EH (cell line): ENCODE results near the gene ARHGAP6.
A peak's percentile ranks its signal among the peaks of the same experiment; 100 is the strongest.

ENCODE experiments used
- DNase-seq: peaks from one replicate; pipeline ENCODE4 v3.0.0-alpha.2; 2015; ENCODE audit warnings: low read depth

ARHGAP6 gene

DNA sequence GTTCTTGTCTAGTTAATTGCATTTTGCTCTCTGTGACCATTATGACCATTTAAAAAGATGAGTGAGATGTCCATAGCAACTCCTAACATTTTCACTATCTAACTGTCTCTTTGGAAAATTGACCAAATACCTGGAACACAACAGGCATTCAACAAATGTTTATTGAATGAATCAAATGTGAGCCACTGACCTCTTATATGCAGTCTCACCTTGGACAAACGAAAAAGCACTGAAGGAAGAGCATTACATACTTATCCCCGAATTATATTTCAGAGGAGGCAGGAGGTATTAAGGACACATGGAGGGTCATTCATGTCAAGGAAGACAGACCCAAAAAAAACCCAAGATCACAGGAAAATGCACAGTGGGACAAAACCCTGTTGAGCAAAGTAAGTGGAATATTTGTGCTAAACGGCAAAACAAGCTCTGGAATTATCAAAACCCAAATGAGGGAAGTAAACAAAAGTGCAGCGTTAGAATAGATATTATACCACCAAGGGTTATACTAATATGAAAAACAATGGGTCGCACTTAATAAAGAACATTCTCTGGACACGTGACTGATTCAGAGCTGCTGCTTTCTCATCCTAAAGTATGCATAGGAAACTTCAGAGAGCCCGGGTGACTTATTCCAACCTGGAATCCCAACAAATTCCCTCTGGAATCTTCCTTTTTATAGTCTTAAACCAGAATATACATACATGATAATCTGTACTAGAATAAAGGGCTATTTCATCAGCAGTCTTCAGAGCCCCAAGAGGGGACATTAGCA lies 240.6 kb downstream of the ARHGAP6 start:
- no peak for DNase-seq

DNA sequence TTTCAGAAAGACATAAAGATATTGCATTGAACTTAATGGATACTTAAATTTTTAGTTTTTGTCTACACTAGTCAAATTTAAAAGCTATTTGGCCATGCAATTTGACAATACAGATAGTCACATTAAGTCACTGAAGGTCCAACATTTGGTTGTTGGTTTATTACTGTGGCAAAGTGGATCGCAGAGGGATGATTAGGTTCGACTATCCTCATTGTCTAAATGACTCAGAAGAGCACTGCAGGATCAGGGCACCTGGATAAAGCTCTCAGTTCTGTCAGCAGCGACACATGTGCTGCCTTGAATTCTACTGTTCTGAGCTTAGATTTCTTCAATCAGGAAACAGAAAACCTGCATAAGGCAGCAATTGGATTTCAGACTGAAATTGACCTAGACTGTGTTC lies 241.8 kb downstream of the ARHGAP6 start:
- DNase-seq: no peak

DNA sequence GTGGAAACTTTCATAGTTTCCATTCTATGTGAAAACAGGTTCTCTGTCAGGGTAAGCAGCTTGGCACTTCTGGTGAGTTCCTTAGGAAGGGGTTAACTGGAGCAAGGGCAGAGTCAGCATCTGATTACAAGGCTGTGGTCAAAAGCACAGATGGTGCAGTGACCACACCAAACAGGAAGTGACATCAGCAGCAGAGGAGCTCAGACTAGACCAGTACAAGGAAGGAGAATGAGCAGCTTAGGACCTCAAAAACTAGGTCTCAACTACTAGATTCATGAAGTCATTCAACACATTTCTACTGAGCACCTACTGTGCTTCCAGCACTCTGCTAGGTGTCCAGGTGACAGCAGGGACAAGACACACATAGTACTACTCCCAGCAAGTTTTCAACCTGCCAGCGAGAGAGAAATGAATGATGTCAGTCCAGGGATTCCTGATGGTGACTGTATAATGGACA lies 242.3 kb downstream of the ARHGAP6 start:
- peak; percentile 79 for DNase-seq

DNA sequence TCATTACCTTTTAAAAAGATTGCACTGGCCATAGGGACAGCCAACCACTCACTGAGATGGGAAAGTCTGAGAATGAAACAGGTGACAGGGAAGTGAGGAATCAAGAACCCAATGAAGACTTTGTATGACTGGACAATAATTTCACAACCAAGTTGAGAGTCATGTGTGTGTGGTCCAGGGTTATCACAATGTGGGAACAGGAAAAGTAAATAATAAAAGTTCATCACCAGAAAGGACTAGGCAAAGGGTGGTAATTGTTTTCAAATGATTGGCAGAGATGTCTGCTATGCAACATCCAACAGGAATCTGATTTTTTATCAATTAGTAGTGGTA lies 243.2 kb downstream of the ARHGAP6 start:
- DNase-seq: no peak

DNA sequence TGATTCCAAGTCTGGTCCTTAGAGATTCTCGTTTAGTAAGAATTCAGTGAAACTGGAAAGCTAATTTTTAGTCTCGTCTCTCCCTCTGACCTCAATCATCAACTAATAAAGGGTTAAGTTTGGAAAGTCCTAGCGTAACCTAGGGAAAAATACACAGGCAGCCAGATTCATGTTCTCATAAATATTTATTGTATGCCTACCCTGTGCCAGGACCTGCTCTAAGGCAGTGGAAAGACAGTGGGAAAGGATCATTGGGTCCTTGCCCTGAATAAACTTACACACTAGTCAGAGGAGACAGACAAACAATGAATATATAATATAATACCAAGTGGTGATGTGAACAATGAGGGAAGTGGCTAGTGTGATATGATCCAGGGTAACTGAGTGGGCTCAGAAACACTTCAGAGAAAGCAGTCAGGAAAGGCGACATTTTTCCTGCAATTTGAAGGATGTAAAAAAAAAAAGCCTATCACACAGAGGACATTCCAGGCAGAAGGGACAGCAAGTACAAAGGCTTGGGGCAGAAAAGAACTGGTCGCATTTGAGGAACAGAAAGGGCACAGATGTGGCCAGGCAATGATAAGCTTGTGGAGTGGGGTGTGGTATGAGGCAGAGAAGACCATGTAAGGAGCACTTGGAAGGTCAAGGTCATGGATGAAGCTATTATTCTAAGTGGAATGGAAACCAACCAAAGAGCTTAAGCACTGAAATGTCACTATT lies 243.8 kb downstream of the ARHGAP6 start:
- DNase-seq: no peak

DNA sequence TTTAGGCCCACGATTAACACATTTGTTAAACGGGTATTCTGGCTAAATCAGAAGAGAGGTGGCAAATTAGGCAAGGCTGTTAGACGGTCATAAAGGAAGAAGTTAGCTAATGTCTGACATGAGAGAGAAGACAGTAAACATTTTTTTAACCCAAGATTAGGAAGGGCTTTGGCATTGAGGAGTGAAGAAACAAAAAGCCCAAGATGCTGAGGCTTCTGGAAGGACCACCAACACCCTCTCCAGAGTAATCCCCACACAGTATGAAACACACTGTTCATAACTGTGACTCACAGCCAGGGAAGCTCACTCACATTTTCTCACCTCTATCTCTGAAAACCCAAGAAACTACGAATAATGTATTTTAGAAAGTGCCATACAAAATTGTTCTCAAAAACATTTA lies 244.9 kb downstream of the ARHGAP6 start:
- DNase-seq: no peak

DNA sequence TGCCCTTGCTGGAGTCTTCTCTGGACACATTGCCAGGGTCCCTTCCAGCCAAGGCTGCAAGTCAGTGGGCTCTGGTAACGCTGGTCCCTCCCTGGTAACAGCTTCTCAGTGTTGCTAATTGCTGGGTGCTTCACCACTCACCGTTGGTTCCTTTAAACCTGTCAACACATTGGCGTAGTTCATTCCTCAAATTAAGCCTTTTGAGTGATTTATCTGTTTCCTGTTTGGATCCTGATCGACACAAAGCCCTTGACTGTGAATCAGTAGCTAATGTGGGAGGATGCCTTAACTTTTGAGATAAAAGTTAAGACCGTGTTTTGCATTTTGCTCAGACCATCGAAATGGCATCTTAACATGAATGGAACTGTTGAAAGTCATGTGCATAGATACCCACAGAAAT lies 246.6 kb downstream of the ARHGAP6 start:
- no peak for DNase-seq

DNA sequence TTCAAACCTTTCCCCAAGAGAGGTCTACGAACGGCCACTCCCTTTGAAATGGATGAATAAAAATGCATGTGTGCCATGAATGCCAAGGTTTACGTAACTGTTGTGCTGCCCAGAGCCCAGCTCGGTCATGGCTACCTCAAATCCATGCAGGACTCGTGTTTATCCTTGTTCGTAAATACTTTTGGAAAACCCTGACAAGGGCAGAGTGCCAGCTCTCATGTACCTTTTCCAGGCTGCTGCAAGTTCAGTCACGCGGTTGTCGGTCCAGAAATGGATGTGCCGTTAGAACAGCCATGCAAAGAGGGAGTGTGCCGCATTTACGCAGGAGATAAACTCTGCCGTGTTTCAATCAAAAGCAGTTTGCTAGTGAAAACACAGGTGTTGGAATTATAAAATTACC lies 249.1 kb downstream of the ARHGAP6 start:
- no peak for DNase-seq

DNA sequence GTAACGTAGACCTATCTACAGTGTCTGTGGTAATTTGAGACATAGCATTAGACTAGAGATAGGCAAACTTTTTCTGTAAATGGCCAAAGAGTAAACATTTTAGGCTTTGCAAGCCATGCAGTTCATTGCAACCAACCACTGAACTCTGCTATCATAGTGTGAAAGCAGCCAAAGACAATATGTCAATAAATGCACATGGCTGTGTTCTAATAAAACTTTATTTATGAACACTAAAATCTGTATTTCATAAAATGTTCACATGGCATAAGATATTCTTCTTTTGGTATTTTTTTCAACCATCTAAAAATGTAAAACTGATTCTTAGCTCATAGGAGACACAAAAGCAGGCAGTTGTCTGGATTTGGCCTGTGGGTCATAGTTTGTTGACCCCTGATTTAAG lies 251.6 kb downstream of the ARHGAP6 start:
- DNase-seq: no peak

DNA sequence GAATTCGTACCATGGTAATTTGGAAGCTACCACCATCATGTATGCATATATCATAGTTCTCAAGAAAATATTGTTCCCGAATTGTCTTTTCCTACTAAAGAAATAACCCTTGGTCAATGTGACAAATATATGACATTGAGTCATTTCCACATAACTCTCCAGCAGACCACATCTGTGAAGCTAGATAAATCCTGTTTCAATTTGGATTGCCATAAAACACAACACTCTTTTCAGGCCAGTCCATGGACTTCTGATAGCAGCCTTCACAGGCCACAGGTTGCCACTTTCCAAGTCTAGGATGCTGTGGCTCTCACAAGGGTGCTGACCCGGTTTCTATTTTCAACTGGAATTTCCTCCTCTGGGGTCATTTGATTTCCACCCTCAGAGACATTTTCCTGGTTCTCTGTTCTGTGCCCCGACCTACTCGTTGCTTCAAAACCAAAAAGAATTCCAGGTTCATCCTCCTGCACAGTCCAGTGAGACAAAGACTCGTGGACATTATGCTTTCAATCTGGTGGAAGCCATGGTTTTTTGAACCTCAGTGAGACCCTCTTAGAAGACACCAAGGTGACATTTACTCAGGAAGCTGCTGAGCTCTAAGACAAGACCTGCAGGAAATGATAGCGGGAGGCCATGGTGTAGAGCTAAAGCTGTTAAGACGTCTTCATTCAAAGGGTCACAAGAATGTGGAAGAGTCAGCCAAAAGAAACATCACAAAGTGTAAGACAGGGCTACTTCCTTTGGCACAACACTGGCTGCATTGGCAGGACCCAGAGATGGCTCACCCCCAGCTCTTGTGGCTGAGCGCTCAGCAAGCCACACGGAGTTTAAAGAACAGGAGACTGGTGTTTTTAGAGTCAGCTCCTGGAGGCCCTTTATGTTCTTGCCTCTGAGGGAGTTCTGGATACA lies 252.8 kb downstream of the ARHGAP6 start:
- peak; percentile 32 for DNase-seq

DNA sequence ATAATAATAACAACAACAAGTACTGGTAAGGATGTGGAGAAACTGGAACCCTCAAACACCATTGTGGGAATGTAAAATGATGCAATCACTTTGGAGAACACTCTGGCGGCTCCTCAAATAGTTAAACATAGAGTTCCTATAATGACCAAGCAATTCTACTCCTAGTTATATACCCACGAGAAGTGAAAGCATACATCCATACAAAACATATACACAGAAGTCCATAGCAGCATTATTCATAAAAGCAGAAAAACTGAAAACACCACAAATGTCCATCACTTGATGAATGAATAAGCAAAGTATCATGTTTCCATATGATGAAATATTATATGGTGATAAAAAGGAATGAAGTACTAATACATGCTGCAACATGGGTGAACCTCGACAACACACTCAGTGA lies 255.8 kb downstream of the ARHGAP6 start:
- DNase-seq: no peak

DNA sequence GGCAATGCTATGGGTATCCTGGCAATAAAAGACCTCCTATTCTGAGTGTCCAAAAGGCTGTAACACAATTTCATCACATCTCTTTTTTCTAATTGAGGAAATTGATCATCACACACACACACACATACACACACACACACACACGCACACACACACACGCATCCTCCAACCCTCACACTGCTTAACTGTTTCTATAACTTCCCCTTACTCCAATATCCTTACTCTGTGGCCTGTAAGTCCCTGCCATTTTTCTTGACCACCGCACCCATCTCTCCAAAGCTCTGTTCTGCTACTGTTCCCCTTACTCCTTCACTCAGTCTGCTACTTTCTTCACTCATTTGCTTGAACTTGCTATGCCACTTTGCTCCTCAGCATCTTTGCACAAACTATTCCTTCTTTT lies 256.9 kb downstream of the ARHGAP6 start:
- no peak for DNase-seq

DNA sequence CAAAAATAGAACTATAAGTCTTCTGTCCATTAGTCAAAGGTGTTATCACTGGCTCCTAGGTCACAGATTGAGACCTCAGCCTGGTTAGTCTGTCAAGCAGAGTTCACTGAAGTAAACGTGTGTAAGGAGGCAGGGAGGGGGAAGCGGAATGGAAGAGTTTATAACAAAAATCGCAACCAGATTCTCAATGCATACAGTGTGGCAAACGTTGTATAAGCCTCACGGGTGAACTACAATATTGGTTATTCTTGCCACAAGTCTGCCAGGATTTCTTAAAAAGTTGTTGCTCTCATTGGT lies 257.7 kb downstream of the ARHGAP6 start:
- DNase-seq: no peak

DNA sequence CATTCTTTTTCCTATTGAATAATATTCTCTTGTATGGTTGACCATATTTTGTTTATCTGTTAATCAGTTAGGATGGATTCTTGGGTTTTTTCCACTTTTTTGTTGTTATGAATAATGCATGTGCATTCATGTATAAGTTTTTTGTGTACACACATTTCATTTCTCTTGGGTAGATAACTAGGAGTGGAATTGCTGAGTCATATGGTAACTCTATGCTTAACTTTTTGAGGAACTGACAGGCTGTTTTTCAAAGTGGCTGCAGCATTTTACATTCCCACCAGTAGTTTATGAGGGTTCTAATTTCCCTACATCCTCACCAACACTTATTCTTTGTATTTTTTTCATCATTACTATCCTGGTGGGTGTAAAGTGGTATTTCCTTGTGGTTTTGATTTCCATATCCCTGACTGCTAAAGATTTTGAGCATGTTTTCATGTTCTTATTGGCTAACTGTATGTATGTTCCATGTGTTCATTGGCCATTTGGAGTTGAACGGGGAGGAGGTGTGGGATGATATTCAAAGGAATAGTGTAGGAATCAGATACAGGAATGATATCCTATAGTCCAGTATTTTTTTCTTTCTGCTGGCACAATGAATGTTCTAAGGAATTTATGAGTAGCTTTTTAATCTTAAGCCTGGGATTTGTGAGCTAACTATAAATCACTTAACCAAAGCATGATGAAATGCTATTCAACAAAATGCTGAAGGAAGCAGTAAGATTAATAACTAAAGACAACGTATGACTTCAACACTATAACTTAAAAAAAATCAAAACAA lies 258.2 kb downstream of the ARHGAP6 start:
- peak; percentile 44 for DNase-seq

DNA sequence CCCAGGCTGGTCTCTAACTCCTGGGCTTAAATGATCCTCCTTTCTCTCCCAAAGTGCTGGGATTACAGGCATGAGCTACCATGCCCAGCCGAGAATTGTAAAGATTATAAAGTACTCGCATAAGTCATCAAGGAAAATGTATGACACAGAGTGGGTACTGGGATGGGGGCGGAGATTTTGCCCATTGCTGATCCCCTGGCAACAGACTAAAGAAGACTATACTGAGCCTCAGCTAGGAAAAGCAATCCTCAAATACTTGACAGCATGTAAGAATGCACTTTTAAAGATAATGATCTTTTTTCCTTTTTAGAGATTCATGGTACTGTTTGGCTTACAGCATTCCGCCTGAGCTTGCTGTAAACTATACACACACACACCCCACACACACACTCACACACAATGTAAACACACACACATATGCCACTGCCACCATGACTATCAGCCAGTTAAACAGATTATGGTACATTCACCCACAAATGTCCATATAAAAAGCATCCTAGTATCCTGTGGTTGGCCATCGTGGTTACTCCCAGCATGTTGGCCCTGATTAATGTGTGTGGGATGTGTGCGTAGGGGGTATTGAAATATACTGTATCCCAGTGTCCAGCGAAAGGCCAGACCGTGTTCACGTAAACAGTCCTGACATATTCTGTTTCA lies 259.5 kb downstream of the ARHGAP6 start:
- peak; percentile 71 for DNase-seq

DNA sequence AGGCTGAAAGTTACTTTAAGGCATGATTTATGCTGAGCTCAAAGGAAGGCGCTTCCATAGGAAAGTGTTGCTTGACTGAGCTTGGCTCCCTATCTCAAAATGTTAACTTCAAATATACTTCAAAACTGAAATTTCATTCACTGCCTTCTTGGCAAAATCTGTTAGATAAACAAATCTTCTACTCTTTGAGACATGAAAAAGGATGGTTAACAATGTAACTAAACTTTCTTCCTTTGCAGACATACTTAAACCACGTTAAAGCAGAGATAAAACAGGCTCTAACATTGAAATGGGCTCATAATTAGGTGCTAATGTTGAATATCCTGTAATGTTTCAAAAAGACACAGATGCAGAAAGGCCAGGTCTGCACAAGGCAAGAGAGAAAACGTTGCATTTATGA lies 262.1 kb downstream of the ARHGAP6 start:
- no peak for DNase-seq

DNA sequence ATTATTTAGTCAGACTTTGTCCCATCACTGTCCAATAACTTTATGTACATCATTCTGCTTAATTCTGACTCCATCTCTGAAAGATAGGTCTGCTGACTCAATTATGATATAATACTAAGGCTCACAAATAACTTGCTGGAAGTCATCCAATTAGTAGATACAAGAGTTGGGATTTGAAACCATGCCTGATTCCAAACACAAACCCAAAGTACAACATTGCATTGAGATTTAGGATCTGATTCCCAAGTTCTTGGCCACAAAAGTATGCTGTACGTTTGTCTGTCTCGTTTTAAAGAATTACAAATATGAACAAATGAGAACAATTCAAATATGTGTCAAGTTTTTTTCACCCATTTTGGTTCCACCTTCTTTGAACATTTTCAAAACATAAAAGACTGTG lies 263.8 kb downstream of the ARHGAP6 start:
- DNase-seq: no peak

DNA sequence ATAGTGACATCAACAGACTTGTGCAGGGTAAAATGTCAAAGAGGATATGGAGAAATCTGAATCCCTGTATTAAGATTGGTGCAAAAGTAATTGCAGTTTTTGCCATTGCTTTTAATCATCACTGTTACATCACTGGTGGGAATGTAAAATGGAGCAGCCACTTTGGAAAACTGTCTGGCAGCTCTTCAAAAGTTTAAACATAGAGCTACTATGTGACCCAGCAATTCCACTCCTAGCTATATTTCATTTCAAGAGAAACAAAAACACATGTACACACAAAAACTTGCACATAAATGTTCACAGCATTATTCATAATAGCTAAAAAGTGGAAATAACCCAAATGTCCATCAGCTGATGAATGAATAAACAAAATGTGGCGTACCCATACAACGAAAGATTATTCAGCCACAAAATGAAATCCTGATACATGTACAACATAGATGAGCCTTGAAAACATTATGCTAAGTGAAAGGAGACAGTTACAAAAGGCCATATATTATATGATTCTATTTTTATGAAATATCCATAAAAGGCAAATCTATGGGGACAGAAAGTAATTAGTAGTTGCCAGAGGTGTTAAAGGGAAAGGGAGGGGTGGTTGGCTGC lies 266.1 kb downstream of the ARHGAP6 start:
- DNase-seq: no peak

DNA sequence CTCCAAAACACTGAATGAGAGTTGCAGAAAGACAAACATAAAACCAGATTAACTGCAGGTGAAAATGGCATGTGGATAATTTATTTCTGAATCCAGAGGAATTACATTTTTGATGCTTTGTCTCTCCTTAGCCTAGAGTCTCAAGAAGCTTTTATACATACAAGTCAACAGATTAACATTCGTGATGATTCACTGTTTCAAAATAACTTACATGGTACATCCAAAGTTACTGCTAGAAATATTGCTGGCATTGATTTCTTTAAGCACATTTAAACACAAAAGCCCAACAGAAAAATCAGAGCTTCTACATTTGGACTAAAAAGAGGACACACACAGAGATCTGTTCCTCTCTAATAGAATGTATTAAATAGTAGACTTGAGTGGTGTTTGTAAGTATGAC lies 266.9 kb downstream of the ARHGAP6 start:
- DNase-seq: no peak

DNA sequence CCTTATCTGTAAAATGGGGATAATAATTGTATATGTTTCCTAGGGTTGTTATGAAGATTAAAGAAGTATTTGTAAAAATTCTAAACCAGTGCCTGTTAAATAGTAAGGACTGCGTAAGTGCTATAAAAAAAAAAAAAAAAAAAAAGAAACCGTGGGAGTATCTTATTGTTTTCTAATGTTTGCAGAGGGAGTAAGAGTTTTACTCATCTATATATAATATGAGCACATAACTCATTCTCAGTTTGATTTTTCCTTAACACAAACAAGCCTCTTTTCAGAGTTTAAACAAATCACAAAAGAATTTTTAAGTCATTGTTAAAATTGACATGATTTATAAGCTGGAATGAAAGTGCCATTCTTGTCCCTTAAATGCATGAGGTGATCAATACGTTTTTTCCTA lies 267.6 kb downstream of the ARHGAP6 start:
- DNase-seq: no peak

DNA sequence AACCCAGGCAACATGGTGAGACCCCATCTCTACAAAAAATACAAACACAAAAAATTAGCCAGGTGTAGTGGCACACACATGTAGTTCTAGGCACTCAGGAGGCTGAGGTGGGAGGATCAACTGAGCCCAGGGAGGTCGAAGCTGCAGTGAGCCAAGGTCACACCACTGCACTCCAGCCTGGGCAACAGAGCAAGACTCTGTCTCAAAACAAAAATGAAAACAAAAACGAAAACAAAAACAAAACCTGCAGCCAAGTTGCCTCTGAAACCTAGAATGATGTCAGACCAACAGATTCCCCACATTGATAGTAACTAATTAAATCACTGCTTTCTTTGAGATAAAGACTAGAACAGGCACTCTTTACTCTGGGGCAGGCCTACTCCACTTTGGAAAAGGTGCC lies 268.0 kb downstream of the ARHGAP6 start:
- no peak for DNase-seq
